NCI-H2171 (cell line): ENCODE measurements around the gene TMEM132D.

Source experiments
- DNase-seq: peaks from one replicate; lab custom pipeline; 2025; lab: John Stamatoyannopoulos, UW

The TMEM132D gene

DNA sequence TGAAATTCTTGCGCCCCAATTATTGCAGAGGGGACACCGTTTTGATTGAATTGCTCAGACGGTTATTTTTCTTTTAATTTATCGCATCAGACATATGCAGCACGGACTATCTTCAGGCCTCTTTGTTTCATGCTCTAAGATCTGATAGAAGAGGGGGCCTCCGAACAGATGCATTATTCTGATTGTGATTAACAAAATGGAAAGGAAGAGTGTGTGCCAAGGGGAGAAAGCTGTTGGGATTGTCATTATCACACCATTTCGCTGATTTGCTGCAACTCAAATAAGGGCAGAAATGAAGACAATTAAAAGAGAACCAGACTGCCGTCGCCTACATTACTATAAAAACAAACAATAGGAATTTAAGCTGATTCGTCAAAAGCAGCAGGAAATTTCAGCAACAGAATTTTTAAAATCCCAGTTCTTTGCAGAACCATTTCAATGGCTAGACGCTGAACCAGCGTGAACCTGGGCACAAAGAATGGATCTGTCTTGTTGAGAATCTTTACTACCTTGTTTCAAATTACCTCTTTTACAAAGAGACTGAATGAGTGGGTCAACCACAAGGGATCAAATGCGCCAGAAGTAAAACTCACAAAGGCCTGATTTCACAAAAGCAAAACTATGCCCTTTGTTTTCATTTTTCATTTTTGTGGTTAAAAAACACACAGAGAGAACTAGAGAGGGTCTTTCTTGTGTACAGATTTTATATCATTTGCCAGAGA, 30.6 kb downstream of the TMEM132D start:
- no peak for DNase-seq

DNA sequence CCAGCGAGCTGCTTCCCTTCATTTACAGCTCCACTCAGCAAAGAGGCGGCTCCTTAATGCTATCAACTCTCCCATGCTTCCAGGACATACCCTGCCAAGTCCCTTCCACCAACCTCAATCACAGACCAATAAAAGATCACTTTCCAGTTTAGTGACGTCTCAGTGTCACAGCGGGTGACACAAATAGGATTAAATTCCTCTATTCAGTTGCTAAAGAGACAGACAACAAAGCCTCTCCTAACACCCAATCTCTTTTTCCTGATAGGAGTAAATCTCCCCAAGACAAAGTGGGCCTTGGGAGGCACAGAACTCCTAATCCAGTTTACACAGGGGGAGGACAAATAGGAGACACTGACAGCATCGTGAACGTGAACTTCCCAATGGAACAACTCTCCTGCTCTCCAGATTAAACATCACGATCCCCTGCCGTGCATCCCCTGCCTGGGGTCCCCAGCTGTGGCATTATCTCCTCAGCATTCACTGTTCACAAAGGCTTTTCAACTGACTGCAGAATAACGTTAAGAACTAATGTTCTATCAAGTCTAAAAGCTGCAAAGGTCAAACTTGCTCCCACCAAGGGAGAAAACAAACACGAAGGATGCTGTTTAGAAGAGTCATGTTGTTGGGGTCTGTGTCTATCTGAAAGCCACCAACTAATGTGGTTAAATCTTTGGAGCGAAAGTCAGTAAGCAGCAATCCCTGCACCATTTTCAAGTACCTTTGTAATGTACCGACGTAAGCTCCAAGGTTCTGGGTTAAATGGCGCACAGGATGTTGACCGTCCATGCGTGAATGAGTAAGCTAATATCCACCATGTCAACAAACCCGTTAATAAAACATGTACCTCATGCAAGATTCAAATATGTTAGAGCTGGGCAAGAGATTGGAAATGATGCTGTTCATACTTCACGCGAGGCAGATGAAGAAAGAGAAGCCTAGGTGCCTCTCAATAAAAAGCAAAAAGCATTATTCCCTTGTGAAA, 31.5 kb downstream of the TMEM132D start:
- DNase-seq: no peak

DNA sequence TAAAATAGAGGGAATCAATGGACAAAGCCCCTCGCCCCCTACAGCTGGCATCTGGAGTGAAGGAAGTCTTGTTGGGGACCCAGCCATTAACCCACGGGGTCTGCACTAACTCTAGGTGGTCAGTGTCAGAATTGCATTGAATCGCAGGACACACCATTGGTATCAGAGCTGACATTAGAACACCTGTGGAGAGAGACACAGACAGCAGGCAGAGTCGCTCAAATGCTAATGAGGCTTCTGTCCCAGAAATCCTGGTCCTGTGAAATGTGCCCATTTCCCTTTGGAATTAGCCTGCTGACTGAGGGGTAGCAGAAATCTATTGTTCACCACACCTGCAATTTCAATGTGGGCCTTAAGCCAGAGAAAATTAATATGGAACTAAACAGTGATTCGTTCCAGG, 33.0 kb downstream of the TMEM132D start:
- no peak for DNase-seq

DNA sequence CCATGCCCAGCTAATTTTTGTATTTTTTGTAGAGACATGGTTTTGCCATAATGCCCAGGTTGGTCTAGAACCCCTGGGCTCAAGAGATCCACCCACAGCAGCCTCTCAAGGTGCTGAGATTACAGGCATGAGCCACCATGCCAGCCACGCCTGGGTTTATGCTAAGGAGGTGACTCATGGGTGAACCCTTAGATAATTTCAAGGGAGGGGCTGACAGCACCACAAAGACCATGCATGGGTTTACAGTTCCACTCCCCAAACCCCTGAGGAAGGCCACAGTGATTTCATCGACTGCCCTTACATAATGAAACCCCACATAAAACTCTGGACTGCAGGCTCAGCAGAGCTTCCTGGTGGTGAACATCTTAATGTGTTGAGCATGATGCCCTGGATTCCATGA, 33.7 kb downstream of the TMEM132D start:
- DNase-seq: no peak

DNA sequence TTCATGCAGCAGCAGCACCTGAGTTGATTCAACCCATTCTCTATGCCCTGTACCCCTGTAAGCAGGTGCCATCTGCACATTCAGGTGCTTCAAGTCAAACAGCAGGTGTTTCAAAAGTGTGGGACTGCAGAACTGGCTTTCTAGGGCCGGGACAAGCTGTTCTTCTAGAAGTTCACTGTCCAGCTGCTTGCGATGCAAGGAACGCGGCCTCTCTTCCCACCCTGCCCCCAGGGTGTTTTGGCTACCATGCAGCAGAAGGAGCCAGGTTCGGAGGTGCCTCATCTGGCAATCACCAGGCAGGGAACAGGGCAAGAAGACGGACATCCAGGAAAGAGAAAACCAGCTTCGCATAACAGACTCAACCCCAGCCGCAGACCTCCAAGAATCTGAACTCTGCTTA, 35.2 kb downstream of the TMEM132D start:
- no peak for DNase-seq

DNA sequence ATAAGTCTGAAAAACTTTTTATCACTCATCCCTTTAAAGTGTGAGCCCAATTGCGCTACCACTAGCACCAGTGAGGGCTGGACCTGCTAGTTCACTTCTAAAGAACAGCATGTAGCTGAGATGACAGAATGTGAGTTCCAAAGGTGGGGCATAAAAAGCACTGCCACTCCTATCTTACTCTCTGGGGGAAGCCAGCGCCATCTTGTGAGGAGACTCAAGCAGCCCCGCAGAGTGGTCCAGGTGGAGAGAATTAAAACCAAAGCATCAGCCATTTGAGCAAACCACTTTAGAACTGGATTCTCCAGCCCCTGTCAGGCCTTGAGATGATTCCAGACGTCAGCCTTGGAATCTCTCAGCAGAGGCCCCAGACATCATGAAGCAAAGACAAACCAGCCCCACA, 39.9 kb downstream of the TMEM132D start:
- DNase-seq: no peak

DNA sequence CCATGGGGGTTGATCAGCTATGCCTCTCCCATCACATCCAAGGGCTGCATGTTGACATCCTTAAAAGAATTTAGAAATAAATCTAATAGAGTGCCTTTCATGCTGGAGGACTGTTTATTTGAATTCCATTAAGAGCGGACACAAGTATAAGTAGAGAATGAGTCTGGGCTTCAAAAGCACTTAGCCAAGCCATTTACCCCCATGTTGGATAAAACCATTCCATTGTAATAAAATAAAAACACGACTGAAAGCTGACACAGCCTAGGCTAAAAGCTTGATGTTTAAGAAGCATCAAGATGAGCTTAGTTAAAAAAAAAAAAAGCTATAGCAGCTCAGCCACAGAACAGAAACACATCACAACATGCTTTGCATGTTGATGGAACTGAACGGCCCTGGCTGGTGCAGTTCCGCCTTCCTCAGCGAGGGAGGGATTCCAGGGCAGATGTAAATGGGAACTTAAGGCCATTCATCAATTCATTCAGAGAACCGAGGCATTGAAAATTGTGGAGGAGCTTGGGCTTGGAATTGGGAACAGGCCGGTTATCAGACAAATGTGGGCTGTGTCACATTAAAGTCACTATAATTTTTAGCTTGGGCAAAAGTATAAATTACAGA, 41.2 kb downstream of the TMEM132D start:
- DNase-seq: no peak

DNA sequence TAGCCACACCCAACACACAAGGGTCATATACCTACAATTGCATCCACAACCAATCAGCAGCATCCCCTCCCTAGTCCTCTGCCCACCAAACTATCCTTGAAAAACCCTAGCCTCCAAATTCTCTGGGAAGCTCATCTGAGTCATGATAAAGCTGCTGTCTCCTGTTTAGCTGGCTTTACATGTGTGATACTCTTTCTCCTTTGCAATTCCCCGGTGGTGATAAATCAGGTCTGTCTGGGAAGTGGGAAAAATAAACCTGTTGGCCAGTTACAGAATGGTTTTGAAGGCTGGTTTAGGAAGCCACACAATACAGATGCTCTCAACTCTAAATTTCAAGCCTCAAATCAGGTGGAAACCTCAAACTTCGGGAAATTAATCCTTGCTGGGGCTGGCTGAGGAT, 41.9 kb downstream of the TMEM132D start:
- no peak for DNase-seq

DNA sequence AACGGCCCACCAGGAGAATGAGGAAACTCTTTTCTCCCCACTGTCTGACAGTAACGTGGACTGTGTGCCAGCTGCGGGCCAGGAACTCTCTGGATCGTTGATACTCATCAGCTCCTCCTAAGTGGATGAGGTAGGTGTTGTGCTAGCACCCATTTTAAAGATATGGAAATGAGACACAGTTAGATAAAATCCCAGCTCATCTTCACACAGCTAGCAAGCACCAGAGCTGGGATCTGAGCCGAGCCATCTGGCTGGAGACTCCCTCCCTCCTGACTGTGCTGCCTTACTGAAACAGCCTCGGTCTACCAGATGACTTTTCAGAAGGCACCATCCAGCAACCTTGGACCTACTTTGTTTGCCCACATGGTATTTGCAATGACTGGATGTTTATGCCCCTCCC, 49.2 kb downstream of the TMEM132D start:
- DNase-seq: no peak

DNA sequence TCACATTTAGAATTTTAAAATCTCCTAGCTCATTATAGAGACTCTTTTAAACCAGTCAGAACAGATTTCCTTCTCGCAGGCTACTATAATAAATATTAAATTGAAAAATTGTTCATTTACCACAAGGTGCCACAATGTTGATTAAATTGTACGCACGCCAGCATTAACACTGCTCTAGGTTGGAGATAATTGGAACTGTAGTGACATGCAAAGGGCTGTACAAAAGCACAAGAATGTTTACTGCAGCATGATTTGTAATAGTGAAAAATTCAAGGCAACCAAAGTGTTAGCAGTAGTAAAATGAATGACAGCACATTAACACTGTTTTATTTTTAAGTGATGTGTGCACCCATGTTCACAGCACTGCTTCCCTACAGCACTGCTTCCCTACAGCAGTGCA, 52.5 kb downstream of the TMEM132D start:
- DNase-seq: no peak

DNA sequence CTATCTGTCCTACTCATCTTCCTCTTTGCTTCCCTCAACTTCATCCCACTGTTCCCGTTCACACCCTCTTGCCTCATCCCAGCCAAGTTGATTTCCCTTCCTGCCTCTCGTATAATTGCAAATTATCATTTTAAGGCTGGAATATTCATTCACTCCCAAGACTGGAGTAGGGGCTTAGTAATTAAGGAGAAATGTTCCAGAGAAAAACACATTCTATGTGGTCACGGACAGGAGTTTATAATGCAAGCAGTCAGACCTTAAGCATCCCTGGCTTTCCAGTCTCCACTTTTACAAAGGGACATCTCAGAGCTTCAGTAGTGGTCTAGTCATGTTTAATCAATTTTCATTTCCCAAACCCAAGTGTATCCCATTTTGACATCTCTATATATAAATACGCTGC, 54.9 kb downstream of the TMEM132D start:
- no peak for DNase-seq

DNA sequence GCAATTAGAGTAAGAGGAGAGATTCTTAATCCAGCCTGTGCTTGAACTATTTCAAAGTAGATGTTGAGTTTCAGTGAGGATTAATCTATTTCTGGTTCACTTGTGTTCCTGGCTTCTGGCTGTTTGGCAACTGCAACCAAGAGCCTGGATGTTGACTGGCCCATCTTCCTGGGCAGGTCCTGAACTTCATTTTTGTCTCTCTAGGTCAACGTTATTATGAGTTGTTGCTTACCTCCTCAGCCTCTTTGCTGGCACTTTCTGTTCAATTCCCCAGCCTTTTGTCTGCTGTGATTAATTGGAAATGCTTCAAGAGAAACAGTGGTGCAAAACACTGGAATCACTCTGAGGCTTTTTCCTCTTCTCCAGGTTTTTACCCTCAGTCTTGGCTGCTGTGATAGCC, 56.8 kb downstream of the TMEM132D start:
- DNase-seq: no peak

DNA sequence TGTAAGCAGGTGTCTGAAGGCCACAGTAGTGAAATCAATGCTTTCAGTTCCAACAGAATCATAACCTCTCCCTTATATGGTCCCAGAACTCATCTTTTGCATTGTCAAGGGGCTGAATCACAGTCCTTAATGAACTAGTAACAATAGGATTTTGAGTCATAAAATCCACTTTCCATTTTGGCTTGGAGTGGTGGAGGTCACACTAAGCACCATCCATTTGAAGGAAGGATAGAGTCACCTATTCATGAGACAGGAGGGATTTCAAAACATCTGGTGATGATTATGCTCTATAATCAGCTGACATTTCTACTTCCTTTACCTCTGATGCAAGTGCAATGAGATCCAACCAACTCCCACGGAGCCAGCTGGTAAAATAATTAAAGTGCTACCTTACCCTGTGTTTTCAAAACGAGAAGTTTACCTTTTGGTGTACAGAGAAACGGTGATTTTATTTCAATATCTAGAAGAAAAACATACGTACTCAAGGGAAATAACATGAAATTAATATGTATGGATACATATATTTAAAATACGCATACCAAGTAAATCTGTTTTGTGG, 59.1 kb downstream of the TMEM132D start:
- DNase-seq: no peak

DNA sequence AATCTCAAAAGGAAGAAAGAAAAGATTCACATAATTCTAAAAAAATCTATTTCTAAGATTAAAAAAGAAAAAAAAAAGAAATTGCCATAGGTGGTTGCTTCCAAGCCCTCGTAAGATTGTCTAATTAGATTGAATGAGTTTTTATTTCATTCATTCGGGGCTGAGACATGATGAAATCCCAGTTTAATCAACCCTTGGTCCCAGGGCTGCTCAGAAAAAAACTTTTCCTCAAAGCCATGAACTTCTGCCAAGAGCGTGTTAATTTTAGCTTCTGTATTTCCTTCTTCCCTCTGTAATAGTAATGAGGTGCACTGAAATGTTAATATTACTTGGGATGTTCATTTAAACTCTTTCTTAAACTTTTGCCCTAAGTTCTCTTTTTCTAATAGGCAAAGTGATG, 62.6 kb downstream of the TMEM132D start:
- no peak for DNase-seq

DNA sequence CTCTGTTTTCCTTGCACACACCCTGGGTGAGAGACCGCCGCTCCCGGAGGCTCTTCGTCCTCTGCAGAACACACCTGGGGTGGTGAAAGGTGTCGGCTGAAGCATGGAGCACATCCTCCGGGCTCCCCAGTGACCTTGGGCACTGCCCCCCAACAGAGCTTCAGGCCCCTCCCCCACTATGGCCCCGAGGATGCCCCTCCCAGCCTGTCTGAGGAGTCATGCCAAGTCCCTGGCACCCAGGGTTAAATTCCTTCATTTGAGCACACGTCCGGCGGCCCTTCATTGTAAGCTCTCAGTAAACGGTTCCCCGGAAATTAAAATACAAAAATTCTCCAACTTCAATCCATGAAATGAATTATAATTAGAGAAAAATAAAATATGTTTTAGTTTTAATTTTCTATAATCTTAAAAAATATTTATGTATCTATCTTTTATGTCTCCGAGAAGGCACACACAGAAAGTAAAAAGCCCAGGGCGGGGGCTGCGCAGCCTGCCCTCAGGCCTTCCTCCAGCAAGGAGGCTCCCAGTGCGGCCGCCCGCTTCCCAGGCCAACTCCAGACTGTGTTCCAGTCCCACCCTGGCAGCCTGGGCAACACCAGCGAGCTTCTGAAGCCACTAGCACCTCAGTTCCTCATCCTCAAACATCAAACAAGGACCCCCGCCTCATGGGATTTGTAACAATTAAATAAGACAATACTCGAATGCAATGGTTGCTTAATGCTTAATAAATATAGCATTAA, 63.5 kb downstream of the TMEM132D start:
- no peak for DNase-seq

DNA sequence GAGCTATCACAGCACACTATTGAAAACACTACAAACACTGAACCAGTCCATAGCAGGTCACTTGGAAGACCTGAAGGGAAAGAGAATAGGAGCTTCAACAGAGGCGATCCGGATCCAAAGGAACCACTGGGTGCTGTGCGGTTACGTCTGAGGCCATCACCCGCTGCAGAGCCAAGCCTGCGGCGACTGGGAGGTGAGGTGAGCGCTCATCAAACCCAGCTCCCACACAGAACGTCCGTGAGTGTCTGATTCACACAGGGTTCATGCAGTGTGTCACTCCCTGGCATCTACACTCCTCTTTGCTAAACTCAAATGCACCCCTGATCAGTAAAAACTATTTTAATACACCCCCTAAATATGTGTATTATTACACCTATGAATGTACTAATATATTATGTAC, 64.1 kb downstream of the TMEM132D start:
- DNase-seq: no peak

DNA sequence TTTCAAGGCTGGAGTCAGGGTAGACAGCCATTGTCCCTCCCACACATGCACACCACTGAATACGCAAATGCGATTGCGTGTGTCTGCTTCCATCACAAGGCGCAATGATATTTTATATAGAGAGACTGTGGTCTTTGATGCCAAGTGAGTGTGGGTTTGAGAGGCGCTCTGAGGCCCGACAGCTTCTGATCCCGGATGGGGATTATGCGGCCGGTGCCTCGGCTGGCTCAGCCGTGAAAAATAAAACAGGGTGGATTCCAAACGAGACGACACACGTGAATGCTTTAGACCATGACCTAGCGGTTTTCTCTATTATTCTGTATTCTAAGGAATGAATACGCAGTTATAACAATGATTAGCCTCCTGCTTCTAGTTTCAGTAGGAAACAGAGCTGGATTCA, 72.5 kb downstream of the TMEM132D start:
- no peak for DNase-seq

DNA sequence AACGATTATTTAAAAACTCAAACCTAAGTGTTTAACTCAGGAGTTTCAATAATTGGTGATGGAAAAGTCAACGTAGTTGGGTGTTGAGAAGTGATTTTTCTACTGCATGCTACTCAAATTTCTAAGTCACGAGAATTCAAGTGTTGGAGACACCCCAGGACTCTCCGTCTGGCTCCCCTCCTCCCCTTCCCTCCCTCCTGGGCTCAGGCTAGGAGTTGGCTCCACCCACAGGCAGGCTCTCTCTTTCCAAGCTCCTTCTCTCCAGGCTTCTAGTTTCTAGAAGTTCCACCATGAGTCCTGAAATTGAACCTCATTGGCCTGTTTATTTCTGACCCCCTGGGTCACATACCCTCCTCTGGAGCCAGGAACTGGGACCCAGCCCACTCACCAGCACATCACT, 73.0 kb downstream of the TMEM132D start:
- DNase-seq: no peak

DNA sequence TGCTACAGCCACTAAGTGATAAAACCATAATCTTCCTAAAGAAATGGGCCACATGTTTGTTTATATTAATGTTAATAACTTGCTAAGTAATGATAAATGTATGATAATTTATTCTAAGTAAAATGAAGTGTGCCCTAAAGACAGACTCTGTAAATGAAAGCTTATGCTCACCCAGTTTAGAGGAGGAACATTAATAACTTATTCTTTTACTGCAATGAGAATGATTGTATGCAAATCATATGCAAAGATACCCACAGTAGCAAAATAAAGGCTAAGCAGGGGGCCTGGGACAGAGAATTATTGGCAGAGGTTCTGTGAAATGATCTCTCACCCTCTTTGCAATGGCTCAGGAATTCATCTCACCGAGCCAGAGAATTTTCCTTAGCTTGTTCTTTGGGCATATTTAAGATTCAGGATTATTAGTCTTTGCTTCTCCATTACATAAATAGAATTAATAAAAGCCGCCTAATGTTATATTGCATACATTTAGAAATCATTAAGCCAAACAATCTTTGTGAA, 75.9 kb downstream of the TMEM132D start:
- DNase-seq: no peak

DNA sequence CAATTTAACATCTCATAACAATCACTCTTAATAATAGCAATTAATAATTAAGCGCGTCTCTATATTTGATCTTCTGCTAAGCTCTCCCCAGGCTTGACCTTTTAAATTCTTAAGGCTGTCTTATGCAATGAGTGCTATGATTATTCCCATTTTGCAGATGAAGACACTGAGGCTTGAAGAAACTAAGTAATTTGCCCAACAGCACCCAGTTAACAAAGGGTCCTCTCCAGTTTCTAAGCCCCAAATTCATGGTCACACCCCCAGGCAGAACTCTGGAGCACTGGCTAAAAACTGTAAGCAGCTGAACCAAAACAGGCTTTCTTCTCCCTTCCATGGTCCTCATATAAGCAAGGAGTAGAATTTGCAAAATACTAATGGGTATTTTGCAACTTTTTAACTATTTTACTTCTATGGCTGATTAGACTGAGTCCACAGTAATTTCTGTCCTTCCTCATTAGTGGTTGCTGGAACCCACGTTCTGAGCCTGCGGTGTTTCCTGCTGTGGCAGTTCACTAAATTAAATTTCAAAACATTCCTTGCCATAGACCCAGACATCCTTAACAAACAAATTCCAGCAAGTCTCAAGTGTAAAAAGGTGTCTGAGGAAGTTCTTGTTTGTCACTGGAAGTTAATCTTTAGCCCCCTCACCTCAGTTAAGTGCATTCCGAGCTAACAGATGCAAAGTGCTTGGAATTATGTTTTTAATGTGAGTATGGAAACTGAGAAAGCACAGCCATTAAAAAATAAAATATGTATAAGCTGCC, 76.5 kb downstream of the TMEM132D start:
- DNase-seq: no peak

DNA sequence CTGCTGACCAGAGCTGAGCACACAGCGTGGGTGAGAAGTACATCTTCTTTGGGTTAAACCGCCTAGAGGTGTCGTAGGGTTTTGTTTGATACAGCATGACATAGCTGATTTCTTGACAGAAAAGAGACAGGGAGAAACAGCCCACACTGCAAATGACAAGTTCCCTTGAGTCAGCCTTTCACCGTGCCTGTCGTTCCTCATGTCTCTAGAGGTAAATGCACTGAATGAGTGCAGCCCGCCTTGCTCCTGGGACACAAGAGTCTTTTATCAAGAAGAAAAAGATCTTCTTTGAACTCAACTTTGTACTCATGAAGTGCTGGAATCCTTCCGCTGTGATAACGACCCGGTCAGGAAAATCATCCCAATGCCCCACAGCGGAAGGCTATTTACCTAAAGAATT, 77.6 kb downstream of the TMEM132D start:
- no peak for DNase-seq
